Gastrocnemius medialis (tissue), 4 donors: ENCODE measurements around the gene CDR2.

ENCODE experiments used
- POLR2A ChIP-seq, 2 donors: fragments of 450-650 bp; IDR thresholded peaks; one replicate each; pipeline ENCODE4 v1.6.1; 2017; ENCODE audit warnings: antibody characterized with exemption in 2 of 2, mild to moderate bottlenecking in 2 of 2, moderate library complexity in 2 of 2
- TF ChIP-seq, protein P1 (sequence below), 5 experiments: fragments of 450-650 bp in 3 of 5; fragments of 200-600 bp in 2 of 5; sonication (generic) in 2 of 5; IDR thresholded peaks in 4 of 5; conservative IDR thresholded peaks in 1 of 5; 1 replicate in 4 of 5; 2 replicates in 1 of 5; pipeline ENCODE4 v1.5.1; 2016 to 2019; ENCODE audit warnings: antibody characterized with exemption in 5 of 5, mild to moderate bottlenecking in 3 of 5, moderate library complexity in 3 of 5

DNA sequence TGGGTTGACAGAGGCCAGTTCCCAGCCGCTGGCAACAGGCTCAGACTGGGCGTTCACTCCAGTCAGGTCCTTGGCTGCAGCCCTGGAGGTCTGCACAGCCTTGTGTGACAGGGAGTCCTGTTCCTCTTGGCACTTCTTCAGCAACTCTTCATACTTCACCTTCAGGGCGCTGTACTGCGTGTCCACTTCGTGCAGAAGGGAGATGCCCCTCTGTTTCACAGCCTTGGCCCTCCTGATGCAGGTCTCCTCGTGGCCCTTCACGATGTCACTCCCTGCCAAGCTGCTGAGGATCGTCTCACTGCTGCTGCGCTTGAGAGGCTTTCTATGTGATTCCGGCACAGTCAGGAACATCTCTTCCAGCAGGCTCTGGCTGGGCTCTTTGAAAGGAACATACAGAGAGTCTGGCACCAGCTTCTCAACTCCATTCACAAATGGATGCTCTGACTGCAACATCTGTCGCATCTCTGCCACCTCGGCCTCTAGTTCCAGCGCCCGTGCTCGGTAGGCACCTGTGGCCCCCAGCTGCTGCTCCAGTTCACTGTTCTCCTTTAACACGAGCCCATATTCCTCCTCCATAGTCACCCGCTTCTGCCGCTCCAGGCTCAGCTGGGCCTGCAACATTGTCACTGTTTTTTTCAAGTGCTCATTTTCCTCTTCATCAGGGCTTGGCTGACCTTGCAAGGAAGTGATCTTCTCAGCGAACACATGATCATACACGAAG, 27.2 kb downstream of the CDR2 start:
- TF ChIP-seq, protein P1, sequence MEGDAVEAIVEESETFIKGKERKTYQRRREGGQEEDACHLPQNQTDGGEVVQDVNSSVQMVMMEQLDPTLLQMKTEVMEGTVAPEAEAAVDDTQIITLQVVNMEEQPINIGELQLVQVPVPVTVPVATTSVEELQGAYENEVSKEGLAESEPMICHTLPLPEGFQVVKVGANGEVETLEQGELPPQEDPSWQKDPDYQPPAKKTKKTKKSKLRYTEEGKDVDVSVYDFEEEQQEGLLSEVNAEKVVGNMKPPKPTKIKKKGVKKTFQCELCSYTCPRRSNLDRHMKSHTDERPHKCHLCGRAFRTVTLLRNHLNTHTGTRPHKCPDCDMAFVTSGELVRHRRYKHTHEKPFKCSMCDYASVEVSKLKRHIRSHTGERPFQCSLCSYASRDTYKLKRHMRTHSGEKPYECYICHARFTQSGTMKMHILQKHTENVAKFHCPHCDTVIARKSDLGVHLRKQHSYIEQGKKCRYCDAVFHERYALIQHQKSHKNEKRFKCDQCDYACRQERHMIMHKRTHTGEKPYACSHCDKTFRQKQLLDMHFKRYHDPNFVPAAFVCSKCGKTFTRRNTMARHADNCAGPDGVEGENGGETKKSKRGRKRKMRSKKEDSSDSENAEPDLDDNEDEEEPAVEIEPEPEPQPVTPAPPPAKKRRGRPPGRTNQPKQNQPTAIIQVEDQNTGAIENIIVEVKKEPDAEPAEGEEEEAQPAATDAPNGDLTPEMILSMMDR (IDR thresholded peaks at IDR 0.05 in 4 of 5, conservative IDR thresholded peaks at IDR 0.05 in 1 of 5), result no peak
- TF ChIP-seq POLR2A (IDR thresholded peaks at IDR 0.05), result no peak
